SK-N-SH treated with all-trans-retinoic acid at 6 μM for 48 hours (cell line): ENCODE results near the gene SYTL3.

ENCODE experiments used
- ATAC-seq: fragments of 200-7000 bp; cut with Tn5 transposase; 3 replicates; pipeline ENCODE4 v1.9.1; 2020; ENCODE audit warnings: mild to moderate bottlenecking, moderate library complexity
- CSDC2 ChIP-seq: fragments of 250-450 bp; sonication (Bioruptor Pico); IDR thresholded peaks from 2 replicates; pipeline ENCODE4 v1.5.0; 2020; ENCODE audit warnings: mild to moderate bottlenecking, moderate library complexity
- GLIS3 ChIP-seq: fragments of 250-450 bp; sonication (Bioruptor Pico); IDR thresholded peaks from 2 replicates; pipeline ENCODE4 v1.5.0; 2020; ENCODE audit warnings: mild to moderate bottlenecking, moderate library complexity
- ISL1 ChIP-seq: fragments of 250-450 bp; sonication (Bioruptor Pico); IDR thresholded peaks from 2 replicates; pipeline ENCODE4 v2.1.2; 2022; ENCODE audit warnings: mild to moderate bottlenecking, moderate library complexity
- OSR1 ChIP-seq: fragments of 250-450 bp; sonication (Bioruptor Pico); IDR thresholded peaks from 2 replicates; pipeline ENCODE4 v1.8.0; 2022; ENCODE audit warnings: moderate library complexity, mild to moderate bottlenecking, inconsistent platforms
- PATZ1 ChIP-seq: fragments of 250-450 bp; sonication (Bioruptor Pico); IDR thresholded peaks from 2 replicates; pipeline ENCODE4 v1.8.0; 2020; ENCODE audit warnings: mild to moderate bottlenecking, moderate library complexity, borderline replicate concordance
- PPARA ChIP-seq: fragments of 250-450 bp; sonication (Bioruptor Pico); IDR thresholded peaks from 2 replicates; pipeline ENCODE4 v1.5.0; 2020; ENCODE audit warnings: mild to moderate bottlenecking, borderline replicate concordance
- RARB ChIP-seq: fragments of 250-450 bp; sonication (Bioruptor Pico); IDR thresholded peaks from 2 replicates; pipeline ENCODE4 v1.8.0; 2021; ENCODE audit warnings: mild to moderate bottlenecking, moderate library complexity
- SNAI2 ChIP-seq: fragments of 250-450 bp; sonication (Bioruptor Pico); IDR thresholded peaks from 2 replicates; pipeline ENCODE4 v1.5.0; 2020; ENCODE audit warnings: mild to moderate bottlenecking, moderate library complexity
- TCF4 ChIP-seq: fragments of 250-450 bp; sonication (Bioruptor Pico); IDR thresholded peaks from 2 replicates; pipeline ENCODE4 v1.8.0; 2021; ENCODE audit warnings: mild to moderate bottlenecking, moderate library complexity, borderline replicate concordance
- TOX ChIP-seq: fragments of 250-450 bp; sonication (Bioruptor Pico); IDR thresholded peaks from 2 replicates; pipeline ENCODE4 v1.8.0; 2021; ENCODE audit warnings: mild to moderate bottlenecking, moderate library complexity, borderline replicate concordance
- TSHZ2 ChIP-seq: fragments of 250-450 bp; sonication (Bioruptor Pico); IDR thresholded peaks from 2 replicates; pipeline ENCODE4 v1.5.0; 2020; ENCODE audit warnings: mild to moderate bottlenecking, moderate library complexity
- ZC3H10 ChIP-seq: fragments of 250-450 bp; sonication (Bioruptor Pico); IDR thresholded peaks from 2 replicates; pipeline ENCODE4 v1.5.1; 2021; ENCODE audit warnings: mild to moderate bottlenecking, moderate library complexity
- ZNF565 ChIP-seq: fragments of 450-650 bp; formaldehyde crosslinking; conservative IDR thresholded peaks from 2 replicates; pipeline ENCODE4 v1.5.0; 2020; ENCODE audit warnings: low read depth, mild to moderate bottlenecking, moderate library complexity
- ZNF70 ChIP-seq: fragments of 450-650 bp; formaldehyde crosslinking; IDR thresholded peaks from 2 replicates; pipeline ENCODE4 v1.5.0; 2020; ENCODE audit warnings: mild to moderate bottlenecking, moderate library complexity
- ZNF8 ChIP-seq: fragments of 450-650 bp; formaldehyde crosslinking; IDR thresholded peaks from 2 replicates; pipeline ENCODE4 v1.5.0; 2020; ENCODE audit warnings: mild to moderate bottlenecking, moderate library complexity
- TF ChIP-seq, protein P1 (sequence below): fragments of 250-450 bp; sonication (Bioruptor Pico); IDR thresholded peaks from 2 replicates; pipeline ENCODE4 v1.8.0; 2021; ENCODE audit warnings: low read depth, mild to moderate bottlenecking, moderate library complexity, borderline replicate concordance
- TF ChIP-seq, protein P2 (sequence below): fragments of 250-450 bp; sonication (Bioruptor Pico); IDR thresholded peaks from 2 replicates; pipeline ENCODE4 v1.5.1; 2020; ENCODE audit warnings: low read depth, mild to moderate bottlenecking, moderate library complexity
- TF ChIP-seq, protein P3 (sequence below): fragments of 250-450 bp; sonication (Bioruptor Pico); IDR thresholded peaks from 2 replicates; pipeline ENCODE4 v1.5.1; 2021; ENCODE audit warnings: mild to moderate bottlenecking, moderate library complexity

SYTL3 gene

GRCh38 chr6:158644231-158645063 lies 5.4 kb upstream of the SYTL3 start, which contains the start of gene DYNLT1:
DYNLT1 (minus strand) TSS chr6:158644743; CDS start chr6:158644708, 35 bp downstream.
- 0 out of 2 replicates have a peak, but pooled peaks have one; percentile 65 for TF ChIP-seq ZNF565 (CRISPR knock-in tag)
- 0 out of 2 replicates have a peak, but pooled peaks have one; percentile 4 for TF ChIP-seq GLIS3
- no peak for TF ChIP-seq SNAI2
- 0 out of 2 replicates have a peak, but pooled peaks have one; percentile 71 for TF ChIP-seq CSDC2 (CRISPR knock-in tag)
- TF ChIP-seq, protein P1, sequence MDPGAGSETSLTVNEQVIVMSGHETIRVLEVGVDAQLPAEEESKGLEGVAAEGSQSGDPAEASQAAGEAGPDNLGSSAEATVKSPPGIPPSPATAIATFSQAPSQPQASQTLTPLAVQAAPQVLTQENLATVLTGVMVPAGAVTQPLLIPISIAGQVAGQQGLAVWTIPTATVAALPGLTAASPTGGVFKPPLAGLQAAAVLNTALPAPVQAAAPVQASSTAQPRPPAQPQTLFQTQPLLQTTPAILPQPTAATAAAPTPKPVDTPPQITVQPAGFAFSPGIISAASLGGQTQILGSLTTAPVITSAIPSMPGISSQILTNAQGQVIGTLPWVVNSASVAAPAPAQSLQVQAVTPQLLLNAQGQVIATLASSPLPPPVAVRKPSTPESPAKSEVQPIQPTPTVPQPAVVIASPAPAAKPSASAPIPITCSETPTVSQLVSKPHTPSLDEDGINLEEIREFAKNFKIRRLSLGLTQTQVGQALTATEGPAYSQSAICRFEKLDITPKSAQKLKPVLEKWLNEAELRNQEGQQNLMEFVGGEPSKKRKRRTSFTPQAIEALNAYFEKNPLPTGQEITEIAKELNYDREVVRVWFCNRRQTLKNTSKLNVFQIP (CRISPR knock-in tag), result 0 out of 2 replicates have a peak, but pooled peaks have one; percentile 28
- TF ChIP-seq, protein P2, sequence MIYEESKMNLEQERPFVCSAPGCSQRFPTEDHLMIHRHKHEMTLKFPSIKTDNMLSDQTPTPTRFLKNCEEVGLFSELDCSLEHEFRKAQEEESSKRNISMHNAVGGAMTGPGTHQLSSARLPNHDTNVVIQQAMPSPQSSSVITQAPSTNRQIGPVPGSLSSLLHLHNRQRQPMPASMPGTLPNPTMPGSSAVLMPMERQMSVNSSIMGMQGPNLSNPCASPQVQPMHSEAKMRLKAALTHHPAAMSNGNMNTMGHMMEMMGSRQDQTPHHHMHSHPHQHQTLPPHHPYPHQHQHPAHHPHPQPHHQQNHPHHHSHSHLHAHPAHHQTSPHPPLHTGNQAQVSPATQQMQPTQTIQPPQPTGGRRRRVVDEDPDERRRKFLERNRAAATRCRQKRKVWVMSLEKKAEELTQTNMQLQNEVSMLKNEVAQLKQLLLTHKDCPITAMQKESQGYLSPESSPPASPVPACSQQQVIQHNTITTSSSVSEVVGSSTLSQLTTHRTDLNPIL (CRISPR knock-in tag), result no peak
- TF ChIP-seq, protein P3, sequence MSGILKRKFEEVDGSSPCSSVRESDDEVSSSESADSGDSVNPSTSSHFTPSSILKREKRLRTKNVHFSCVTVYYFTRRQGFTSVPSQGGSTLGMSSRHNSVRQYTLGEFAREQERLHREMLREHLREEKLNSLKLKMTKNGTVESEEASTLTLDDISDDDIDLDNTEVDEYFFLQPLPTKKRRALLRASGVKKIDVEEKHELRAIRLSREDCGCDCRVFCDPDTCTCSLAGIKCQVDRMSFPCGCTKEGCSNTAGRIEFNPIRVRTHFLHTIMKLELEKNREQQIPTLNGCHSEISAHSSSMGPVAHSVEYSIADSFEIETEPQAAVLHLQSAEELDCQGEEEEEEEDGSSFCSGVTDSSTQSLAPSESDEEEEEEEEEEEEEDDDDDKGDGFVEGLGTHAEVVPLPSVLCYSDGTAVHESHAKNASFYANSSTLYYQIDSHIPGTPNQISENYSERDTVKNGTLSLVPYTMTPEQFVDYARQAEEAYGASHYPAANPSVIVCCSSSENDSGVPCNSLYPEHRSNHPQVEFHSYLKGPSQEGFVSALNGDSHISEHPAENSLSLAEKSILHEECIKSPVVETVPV, result no peak
- TF ChIP-seq, all 23 proteins: peak for 4
- ATAC-seq, result peak; percentile 80

DNA sequence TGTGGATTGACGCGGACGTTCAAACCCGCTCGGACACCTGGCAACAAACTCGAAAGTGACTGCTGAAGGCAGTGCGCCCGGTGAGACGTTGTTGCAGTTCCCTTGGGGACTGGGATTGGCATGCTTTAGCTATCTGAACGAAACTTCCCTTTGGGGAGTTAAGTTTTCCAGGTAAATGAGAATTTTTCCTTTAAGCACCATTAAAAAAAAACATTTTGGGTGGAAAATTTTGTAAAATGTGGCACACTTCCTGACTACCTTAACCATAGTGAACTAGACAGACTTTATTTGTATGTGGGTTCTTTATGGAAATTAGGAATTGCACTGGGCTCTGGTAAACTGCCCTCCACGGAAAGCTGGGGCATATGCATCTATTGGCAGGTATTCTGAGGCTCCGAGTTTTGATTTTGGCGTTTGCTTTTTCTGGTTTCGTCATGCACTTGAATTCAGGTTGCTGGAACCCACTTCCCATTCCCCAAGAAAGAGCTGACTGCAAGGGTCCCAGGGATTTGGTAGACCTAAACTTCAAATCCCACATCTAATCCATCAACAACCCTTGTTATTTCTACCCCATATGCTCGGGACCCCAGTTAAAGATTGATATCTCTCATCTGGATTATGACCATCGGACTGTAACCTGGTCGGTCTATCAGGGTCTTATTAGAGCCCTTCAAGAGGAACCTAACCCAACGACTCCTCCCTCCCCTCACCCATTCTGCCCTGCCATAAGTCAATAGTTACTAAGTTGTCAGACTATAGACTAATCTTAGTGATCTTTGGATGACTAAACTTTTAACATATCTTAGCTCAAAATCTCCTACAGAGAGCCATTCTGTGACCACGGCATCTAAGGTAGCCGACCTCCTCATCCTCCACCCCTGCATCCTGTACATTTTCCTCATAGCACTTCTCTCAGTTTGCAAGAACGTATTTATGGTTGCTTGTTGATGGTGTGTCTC lies 4.5 kb upstream of the SYTL3 start:
- no peak for ATAC-seq
- TF ChIP-seq ZNF70 (CRISPR knock-in tag), result no peak
- no peak for TF ChIP-seq ZC3H10
- no peak for TF ChIP-seq ZNF8 (CRISPR knock-in tag)
- TF ChIP-seq PATZ1 (CRISPR knock-in tag), result no peak
- TF ChIP-seq TOX (CRISPR knock-in tag), result no peak
- TF ChIP-seq OSR1 (CRISPR knock-in tag), result no peak
- TF ChIP-seq, protein P2 (CRISPR knock-in tag), result no peak
- TF ChIP-seq SNAI2, result no peak
- TF ChIP-seq CSDC2 (CRISPR knock-in tag), result no peak
- no peak for TF ChIP-seq TCF4 (CRISPR knock-in tag)
- TF ChIP-seq ZNF565 (CRISPR knock-in tag), result no peak
- TF ChIP-seq PPARA (CRISPR knock-in tag), result no peak
- TF ChIP-seq ISL1, result no peak
- TF ChIP-seq RARB, result no peak

- ATAC-seq, result no peak
- TF ChIP-seq PATZ1 (CRISPR knock-in tag), result no peak
- no peak for TF ChIP-seq TSHZ2 (CRISPR knock-in tag)
- TF ChIP-seq ZNF70 (CRISPR knock-in tag), result no peak
- TF ChIP-seq, protein P2 (CRISPR knock-in tag), result no peak
Observed at GRCh38 chr6:158646023-158646910, 3.6 kb upstream of the SYTL3 start.
